Measurements from ENCODE around the gene RPAIN. TPM values are rescaled to one million over a fixed set of nuclear protein-coding genes. Genes with fewer than 3 reads are reported as not detected.

RPAIN gene, protein sequence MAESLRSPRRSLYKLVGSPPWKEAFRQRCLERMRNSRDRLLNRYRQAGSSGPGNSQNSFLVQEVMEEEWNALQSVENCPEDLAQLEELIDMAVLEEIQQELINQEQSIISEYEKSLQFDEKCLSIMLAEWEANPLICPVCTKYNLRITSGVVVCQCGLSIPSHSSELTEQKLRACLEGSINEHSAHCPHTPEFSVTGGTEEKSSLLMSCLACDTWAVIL
- 62.9 TPM for polyA plus RNA-seq (2012; ENCODE audit: insufficient read depth, insufficient read length, low read depth)

DNA sequence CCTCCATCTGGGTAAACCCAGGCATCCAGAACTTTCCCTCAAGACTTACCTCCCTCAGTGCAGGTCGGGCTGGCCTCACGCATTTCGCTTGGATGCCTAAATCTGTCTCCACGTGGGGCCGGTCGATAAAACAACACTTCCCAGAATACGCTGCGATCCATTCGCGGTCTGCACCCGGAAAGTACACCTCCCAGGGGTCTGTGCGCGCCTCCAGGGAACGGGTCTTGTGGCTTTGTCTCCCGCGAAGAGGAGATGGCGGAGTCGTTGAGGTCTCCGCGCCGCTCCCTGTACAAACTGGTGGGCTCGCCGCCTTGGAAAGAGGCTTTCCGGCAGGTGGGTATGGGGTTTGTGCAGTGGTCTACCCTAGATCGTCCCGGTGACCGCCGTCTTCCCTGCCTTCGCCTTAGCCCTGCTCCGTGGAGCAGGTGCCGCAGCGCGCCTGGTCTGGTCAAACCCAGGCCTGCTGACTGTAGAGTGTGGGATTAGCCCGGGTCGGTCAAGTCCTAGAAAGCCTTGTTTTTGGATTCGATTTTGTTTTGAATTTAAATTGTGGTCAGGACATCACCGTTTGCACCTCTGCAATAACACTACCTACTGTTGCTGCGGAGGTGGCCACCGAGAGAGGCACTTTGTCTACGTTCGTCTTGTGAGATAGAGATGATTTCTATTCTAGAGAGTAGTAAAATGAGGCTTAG lies at the start of gene RPAIN:
Gene RPAIN (plus strand): TSS at position 224 of the 695 bp plus-strand sequence. CDS start 29 bp downstream, at position 253.
- no peaks in the 10 kb centered on the region for H3K4me1 ChIP-seq
- peak; percentile 82 for DNase-seq
- TF ChIP-seq, protein P1, sequence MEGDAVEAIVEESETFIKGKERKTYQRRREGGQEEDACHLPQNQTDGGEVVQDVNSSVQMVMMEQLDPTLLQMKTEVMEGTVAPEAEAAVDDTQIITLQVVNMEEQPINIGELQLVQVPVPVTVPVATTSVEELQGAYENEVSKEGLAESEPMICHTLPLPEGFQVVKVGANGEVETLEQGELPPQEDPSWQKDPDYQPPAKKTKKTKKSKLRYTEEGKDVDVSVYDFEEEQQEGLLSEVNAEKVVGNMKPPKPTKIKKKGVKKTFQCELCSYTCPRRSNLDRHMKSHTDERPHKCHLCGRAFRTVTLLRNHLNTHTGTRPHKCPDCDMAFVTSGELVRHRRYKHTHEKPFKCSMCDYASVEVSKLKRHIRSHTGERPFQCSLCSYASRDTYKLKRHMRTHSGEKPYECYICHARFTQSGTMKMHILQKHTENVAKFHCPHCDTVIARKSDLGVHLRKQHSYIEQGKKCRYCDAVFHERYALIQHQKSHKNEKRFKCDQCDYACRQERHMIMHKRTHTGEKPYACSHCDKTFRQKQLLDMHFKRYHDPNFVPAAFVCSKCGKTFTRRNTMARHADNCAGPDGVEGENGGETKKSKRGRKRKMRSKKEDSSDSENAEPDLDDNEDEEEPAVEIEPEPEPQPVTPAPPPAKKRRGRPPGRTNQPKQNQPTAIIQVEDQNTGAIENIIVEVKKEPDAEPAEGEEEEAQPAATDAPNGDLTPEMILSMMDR (IDR thresholded peaks at IDR 0.05; ENCODE audit: low read depth, low read length), result no peak
- H3K36me3 ChIP-seq, result peaks cover 19% of the 10 kb centered on the region
- H3K4me3 ChIP-seq (ENCODE audit: low read depth, low read length), result peak within 1 kb of the TSS; percentile 88
- no peaks in the 10 kb centered on the region for H3K9me3 ChIP-seq
- no peaks in the 10 kb centered on the region for H3K27me3 ChIP-seq

DNA sequence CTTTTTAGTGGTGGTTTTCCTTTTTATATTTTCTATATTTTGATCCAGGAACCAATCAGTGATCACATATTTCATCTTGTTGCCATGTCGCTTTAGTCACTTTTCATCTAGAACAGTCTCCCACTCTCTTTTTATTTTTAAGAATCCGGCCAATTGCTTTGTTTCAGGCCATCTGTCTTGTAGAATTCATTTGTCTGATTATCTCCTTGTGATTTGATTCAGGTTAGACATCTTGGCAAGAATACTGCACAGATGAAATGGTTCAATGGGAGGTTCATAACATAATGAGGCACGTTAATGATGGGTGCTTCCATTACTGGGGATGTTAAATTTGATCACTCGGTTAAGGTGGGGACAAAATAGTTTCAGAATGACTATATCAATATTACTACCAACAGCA lies 49.6 kb upstream of the RPAIN start:
- no peak for DNase-seq
- Histone ChIP-seq H3K9me3 (no peaks in the 10 kb centered on the region), H3K27me3 (no peaks in the 10 kb centered on the region), H3K36me3 (peaks cover 10% of the 10 kb centered on the region), H3K4me1 (no peaks in the 10 kb centered on the region), H3K4me3 (ENCODE audit: low read depth, low read length) (no peak overlapping the region)
- TF ChIP-seq, protein P1 (IDR thresholded peaks at IDR 0.05; ENCODE audit: low read depth, low read length), result no peak

DNA sequence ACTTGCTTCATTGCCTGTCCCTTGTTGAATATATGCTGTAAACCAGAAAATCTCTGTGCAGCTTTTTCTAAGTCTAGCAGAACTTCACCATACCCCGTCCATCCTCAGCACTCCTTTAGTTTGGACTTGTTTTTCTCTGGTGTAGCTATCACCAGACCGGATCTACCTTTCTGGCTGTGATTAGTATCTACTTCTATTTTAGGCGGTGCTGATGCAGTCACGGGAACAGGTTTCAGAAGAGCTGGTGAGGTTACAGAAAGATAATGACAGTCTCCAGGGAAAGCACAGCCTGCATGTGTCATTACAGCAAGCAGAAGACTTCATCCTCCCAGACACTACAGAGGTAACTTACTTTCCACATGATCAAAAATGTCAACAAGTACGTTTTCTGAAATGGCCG lies 46.9 kb upstream of the RPAIN start:
- Histone ChIP-seq H3K27me3 (no peaks in the 10 kb centered on the region), H3K4me1 (no peaks in the 10 kb centered on the region), H3K36me3 (peaks cover 11% of the 10 kb centered on the region), H3K9me3 (no peaks in the 10 kb centered on the region), H3K4me3 (ENCODE audit: low read depth, low read length) (no peak overlapping the region)
- no peak for DNase-seq
- TF ChIP-seq, protein P1 (IDR thresholded peaks at IDR 0.05; ENCODE audit: low read depth, low read length), result no peak

- no peaks in the 10 kb centered on the region for H3K27me3 ChIP-seq
- TF ChIP-seq, protein P1 (IDR thresholded peaks at IDR 0.05; ENCODE audit: low read depth, low read length), result no peak
- H3K9me3 ChIP-seq, result no peaks in the 10 kb centered on the region
- no peak overlapping the region for H3K4me3 ChIP-seq (ENCODE audit: low read depth, low read length)
- no peak for DNase-seq
- peaks cover 24% of the 10 kb centered on the region for H3K36me3 ChIP-seq
- no peaks in the 10 kb centered on the region for H3K4me1 ChIP-seq
Observed at GRCh38 chr17:5378566-5379207, 41.3 kb upstream of the RPAIN start.

- TF ChIP-seq, protein P1 (IDR thresholded peaks at IDR 0.05; ENCODE audit: low read depth, low read length), result no peak
- no peaks in the 10 kb centered on the region for H3K27me3 ChIP-seq
- H3K36me3 ChIP-seq, result peaks cover 27% of the 10 kb centered on the region
- no peaks in the 10 kb centered on the region for H3K9me3 ChIP-seq
- H3K4me1 ChIP-seq, result no peaks in the 10 kb centered on the region
- no peak overlapping the region for H3K4me3 ChIP-seq (ENCODE audit: low read depth, low read length)
- DNase-seq, result no peak
Observed at GRCh38 chr17:5379351-5380107, 40.5 kb upstream of the RPAIN start.

Measured in BE2C (cell line).